HCT116 (cell line): Measurements from ENCODE around the gene LRRD1. TPM values are rescaled to one million over a fixed set of nuclear protein-coding genes. Genes with fewer than 3 reads are reported as not detected.

Experiments used
- ATAC-seq: fragments of 200-7000 bp; cut with Tn5 transposase; 2 replicates; pipeline ENCODE4 v1.9.1; 2020; ENCODE audit warnings: mild to moderate bottlenecking, moderate library complexity
- BruUV-seq: library from RNA; stranded (reverse); fragments of 400-500 nt; replicated peaks from 2 replicates; lab custom pipeline; 2021; lab: Mats Ljungman, UMichigan
- CTCF ChIA-PET: fragments of 300-600 bp; sonication (Branson Sonifier 250); formaldehyde crosslinking; loops from one replicate; lab custom pipeline; 2021; ENCODE audit warnings: antibody characterized with exemption; lab: Charles Lee
- POLR2A ChIA-PET: fragments of 300-600, 350-600 bp; sonication (Branson Sonifier 250); formaldehyde crosslinking; loops from one replicate; lab custom pipeline; 2021; ENCODE audit warnings: antibody characterized with exemption; lab: Charles Lee
- RAD21 ChIA-PET, 2 experiments: fragments of 300-600 bp; sonication (Branson Sonifier 250); formaldehyde crosslinking; loops; one replicate each; lab custom pipeline; 2023; ENCODE audit warnings: low total read pairs in 2 of 2; ENCODE audit not compliant: uncharacterized antibody in 2 of 2, unreplicated experiment in 2 of 2, low non-redundant PET in 1 of 2; lab: Charles Lee
- DNase-seq: peaks from one replicate; pipeline ENCODE4 v3.0.0-alpha.2; 2010; ENCODE audit warnings: low read depth, low spot score
- H2AFZ ChIP-seq: fragments of 200-600 bp; shearing (Covaris generic), sonication (generic); 2 replicates; pipeline ENCODE4 v1.6.1; 2017; ENCODE audit warnings: low read depth, mixed run types, mixed read lengths, antibody characterized with exemption, low read length; ENCODE audit not compliant: poor library complexity, severe bottlenecking
- H3K27ac ChIP-seq: 2 replicates; pipeline ENCODE4 v1.5.1; 2012; ENCODE audit warnings: low read depth, low read length
- H3K27me3 ChIP-seq: fragments of 200-600 bp; sonication (generic); 2 replicates; pipeline ENCODE4 v1.6.1; 2016; ENCODE audit warnings: mixed run types, low read length, mixed read lengths; ENCODE audit not compliant: insufficient read depth
- H3K36me3 ChIP-seq, 2 experiments: fragments of 200-500 bp in 1 of 2; fragments of 200-600 bp in 1 of 2; sonication (Bioruptor generic) in 1 of 2; sonication (generic) in 1 of 2; 2 replicates each; pipeline versions ENCODE4 v1.5.1 to v1.6.1; 2014 to 2016; ENCODE audit warnings: low read length in 2 of 2, inconsistent platforms in 1 of 2, mixed read lengths in 1 of 2, mixed run types in 1 of 2; ENCODE audit not compliant: insufficient read depth in 2 of 2, control insufficient read depth in 1 of 2
- H3K4me1 ChIP-seq, 2 experiments: fragments of 200-600 bp in 1 of 2; sonication (generic) in 1 of 2; 2 replicates each; pipeline versions ENCODE4 v1.5.1 to v1.6.1; 2012 to 2017; ENCODE audit warnings: low read length in 2 of 2, inconsistent platforms in 1 of 2, mild to moderate bottlenecking in 1 of 2, mixed read lengths in 1 of 2, mixed run types in 1 of 2, moderate library complexity in 1 of 2; ENCODE audit not compliant: insufficient read depth in 2 of 2, control insufficient read depth in 1 of 2
- H3K4me2 ChIP-seq: fragments of 200-600 bp; sonication (generic); 2 replicates; pipeline ENCODE4 v1.6.1; 2017; ENCODE audit warnings: mixed run types, low read length, mixed read lengths
- H3K4me3 ChIP-seq, 2 experiments: fragments of 200-600 bp in 1 of 2; sonication (generic) in 1 of 2; replicated peaks in 1 of 2; 2 replicates each; pipeline ENCODE4 v1.5.1; 2011 to 2016; ENCODE audit warnings: low read length in 2 of 2, control low read depth in 1 of 2, low read depth in 1 of 2, mild to moderate bottlenecking in 1 of 2, mixed read lengths in 1 of 2, mixed run types in 1 of 2
- H3K79me2 ChIP-seq: fragments of 200-600 bp; sonication (generic); 2 replicates; pipeline ENCODE4 v1.6.1; 2017; ENCODE audit warnings: mild to moderate bottlenecking, mixed run types, low read length, moderate library complexity, mixed read lengths; ENCODE audit not compliant: insufficient read depth
- H3K9ac ChIP-seq: fragments of 200-600 bp; sonication (generic); 2 replicates; pipeline ENCODE4 v1.6.1; 2016; ENCODE audit warnings: low read length, mixed read lengths
- H3K9me2 ChIP-seq: fragments of 200-600 bp; sonication (generic), shearing (Covaris generic); 2 replicates; pipeline ENCODE4 v1.6.1; 2017; ENCODE audit warnings: mixed run types, mild to moderate bottlenecking, moderate library complexity; ENCODE audit not compliant: insufficient read depth
- H3K9me3 ChIP-seq, 2 experiments: fragments of 200-500 bp in 1 of 2; fragments of 200-600 bp in 1 of 2; sonication (Bioruptor generic) in 1 of 2; sonication (generic) in 1 of 2; 2 replicates each; pipeline ENCODE4 v1.6.1; 2014 to 2017; ENCODE audit warnings: low read length in 2 of 2, mixed read lengths in 2 of 2, inconsistent platforms in 1 of 2, low read depth in 1 of 2, mild to moderate bottlenecking in 1 of 2, mixed run types in 1 of 2, moderate library complexity in 1 of 2; ENCODE audit not compliant: control insufficient read depth in 1 of 2, insufficient read depth in 1 of 2
- H4K20me1 ChIP-seq: fragments of 200-600 bp; sonication (generic), shearing (Covaris generic); 2 replicates; pipeline ENCODE4 v1.6.1; 2017; ENCODE audit warnings: mixed run types, mild to moderate bottlenecking, moderate library complexity; ENCODE audit not compliant: insufficient read depth
- CBX3 ChIP-seq: IDR thresholded peaks from 2 replicates; pipeline ENCODE4 v1.6.1; 2012; ENCODE audit warnings: low read depth
- CEBPB ChIP-seq: IDR thresholded peaks from 2 replicates; pipeline ENCODE4 v1.6.1; 2012; ENCODE audit warnings: low read depth
- CTCF ChIP-seq, 3 experiments: fragments of 200-600 bp in 1 of 3; sonication (generic) in 1 of 3; IDR thresholded peaks in 2 of 3; conservative IDR thresholded peaks in 1 of 3; 2 replicates each; pipeline ENCODE4 v1.5.1; 2012 to 2017; ENCODE audit warnings: low read depth in 2 of 3, low read length in 2 of 3, antibody characterized with exemption in 1 of 3, borderline replicate concordance in 1 of 3, control low read depth in 1 of 3, mild to moderate bottlenecking in 1 of 3, mixed read lengths in 1 of 3, mixed run types in 1 of 3, moderate library complexity in 1 of 3; ENCODE audit not compliant: insufficient read depth in 1 of 3
- EGR1 ChIP-seq: IDR thresholded peaks from 2 replicates; pipeline ENCODE4 v1.6.1; 2012; ENCODE audit warnings: low read depth
- EZH2phosphoT487 ChIP-seq: fragments of 200-600 bp; IDR thresholded peaks from 2 replicates; pipeline ENCODE4 v1.6.1; 2018; ENCODE audit warnings: antibody characterized with exemption, borderline replicate concordance
- FOSL1 ChIP-seq: IDR thresholded peaks from 2 replicates; pipeline ENCODE4 v1.6.1; 2012; ENCODE audit warnings: low read depth
- JUND ChIP-seq: IDR thresholded peaks from 2 replicates; pipeline ENCODE4 v1.6.1; 2012
- POLR2AphosphoS5 ChIP-seq: IDR thresholded peaks from 2 replicates; pipeline ENCODE4 v1.6.1; 2011; ENCODE audit warnings: mild to moderate bottlenecking, low read depth, low read length, moderate library complexity
- RAD21 ChIP-seq: IDR thresholded peaks from 2 replicates; pipeline ENCODE4 v1.6.1; 2012; ENCODE audit warnings: low read depth, mild to moderate bottlenecking
- SIN3A ChIP-seq: IDR thresholded peaks from 2 replicates; pipeline ENCODE4 v1.6.1; 2012; ENCODE audit warnings: low read depth
- SP1 ChIP-seq: IDR thresholded peaks from 2 replicates; pipeline ENCODE4 v1.6.1; 2012; ENCODE audit warnings: low read depth
- TCF7L2 ChIP-seq: IDR thresholded peaks from 2 replicates; pipeline ENCODE4 v1.7.0; 2011; ENCODE audit warnings: borderline replicate concordance, inconsistent platforms; ENCODE audit not compliant: insufficient read depth, insufficient read length; ENCODE audit errors: extremely low read depth
- YY1 ChIP-seq: IDR thresholded peaks from 2 replicates; pipeline ENCODE4 v1.6.1; 2011; ENCODE audit warnings: low read length, low read depth, moderate library complexity, mild to moderate bottlenecking; ENCODE audit not compliant: insufficient replicate concordance; ENCODE audit errors: extremely low read depth
- ZFX ChIP-seq: fragments of 450-650 bp; IDR thresholded peaks from 2 replicates; pipeline ENCODE4 v1.6.1; 2017
- ZNF274 ChIP-seq: fragments of 200-500 bp; sonication (Bioruptor generic); IDR thresholded peaks from 2 replicates; pipeline ENCODE4 v1.6.1; 2014; ENCODE audit warnings: mild to moderate bottlenecking, low read depth, low read length, inconsistent platforms
- intact Hi-C: fragments of 100-400 bp; cut with micrococcal nuclease; formaldehyde crosslinking; loops from 2 replicates; pipeline ENCODE4 v1.10.0; 2022
- total RNA-seq: library from RNA; stranded (reverse); gene quantifications from one replicate; pipeline ENCODE4 v1.2.1, GENCODE V29; 2021; ENCODE audit not compliant: unreplicated experiment
- TF ChIP-seq, protein P1 (sequence below): IDR thresholded peaks from 2 replicates; pipeline ENCODE4 v1.6.1; 2012; ENCODE audit warnings: low read depth
- TF ChIP-seq, protein P2 (sequence below): IDR thresholded peaks from 2 replicates; pipeline ENCODE4 v1.6.1; 2012
- TF ChIP-seq, protein P3 (sequence below): IDR thresholded peaks from 2 replicates; pipeline ENCODE4 v1.6.1; 2011; ENCODE audit warnings: mild to moderate bottlenecking, low read length, moderate library complexity; ENCODE audit not compliant: insufficient replicate concordance; ENCODE audit errors: extremely low read depth
- TF ChIP-seq, protein P4 (sequence below): IDR thresholded peaks from 2 replicates; pipeline ENCODE4 v1.6.1; 2012

LRRD1 gene
- total RNA-seq, 1 experiment from 2014 or later: not detected

DNA sequence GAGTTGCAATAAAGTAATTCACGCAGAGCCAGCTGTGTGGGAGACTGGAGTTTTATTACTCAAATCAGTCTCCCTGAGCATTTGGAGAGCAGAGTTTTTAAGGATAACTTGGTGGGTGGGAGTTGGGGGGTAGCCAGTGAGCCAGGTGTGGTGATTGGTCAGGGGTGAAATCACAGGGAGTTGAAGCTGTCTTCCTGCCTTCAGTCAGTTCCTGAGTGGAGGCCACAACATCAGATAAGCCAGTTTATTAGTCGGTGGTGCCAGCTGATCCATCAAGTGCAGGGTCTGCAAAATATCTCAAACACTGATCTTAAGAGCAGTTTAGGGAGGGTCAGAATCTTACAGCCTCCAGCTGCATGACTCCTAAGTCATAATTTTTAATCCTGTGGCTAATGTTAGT lies 41.4 kb downstream of the LRRD1 start:
- no peaks in the 10 kb centered on the region for H3K27me3 ChIP-seq
- H3K4me1 ChIP-seq: peaks cover 5 to 21% of the 10 kb centered on the region in 2 experiments; a peak in 2 of 4 replicates
- no peak overlapping the region for H3K4me3 ChIP-seq
- no peak for DNase-seq
- no peaks in the 10 kb centered on the region; the same call in 1 of the 2 replicates for H3K9me2 ChIP-seq
- H3K79me2 ChIP-seq: peaks cover 17% of the 10 kb centered on the region
- no peak overlapping the region for H3K27ac ChIP-seq
- intact Hi-C loops: no loop called here
- H4K20me1 ChIP-seq: no peaks in the 10 kb centered on the region; the same call in 1 of the 2 replicates
- no peak overlapping the region for H2AFZ ChIP-seq
- TF ChIP-seq YY1 (no peak), CEBPB (no peak), EZH2phosphoT487 (no peak), POLR2AphosphoS5 (no peak), EGR1 (no peak), TCF7L2 (no peak), RAD21 (no peak), SP1 (no peak), SIN3A (no peak), ZNF274 (no peak), ZFX (no peak), CBX3 (no peak), JUND (no peak), FOSL1 (no peak), CTCF (IDR thresholded peaks at IDR 0.05 in 2 of 3, conservative IDR thresholded peaks at IDR 0.05 in 1 of 3; ENCODE audit: borderline replicate concordance in 1 of 3, insufficient read depth in 1 of 3, low read depth in 2 of 3, low read length in 2 of 3) (no peak)
- TF ChIP-seq, protein P1, sequence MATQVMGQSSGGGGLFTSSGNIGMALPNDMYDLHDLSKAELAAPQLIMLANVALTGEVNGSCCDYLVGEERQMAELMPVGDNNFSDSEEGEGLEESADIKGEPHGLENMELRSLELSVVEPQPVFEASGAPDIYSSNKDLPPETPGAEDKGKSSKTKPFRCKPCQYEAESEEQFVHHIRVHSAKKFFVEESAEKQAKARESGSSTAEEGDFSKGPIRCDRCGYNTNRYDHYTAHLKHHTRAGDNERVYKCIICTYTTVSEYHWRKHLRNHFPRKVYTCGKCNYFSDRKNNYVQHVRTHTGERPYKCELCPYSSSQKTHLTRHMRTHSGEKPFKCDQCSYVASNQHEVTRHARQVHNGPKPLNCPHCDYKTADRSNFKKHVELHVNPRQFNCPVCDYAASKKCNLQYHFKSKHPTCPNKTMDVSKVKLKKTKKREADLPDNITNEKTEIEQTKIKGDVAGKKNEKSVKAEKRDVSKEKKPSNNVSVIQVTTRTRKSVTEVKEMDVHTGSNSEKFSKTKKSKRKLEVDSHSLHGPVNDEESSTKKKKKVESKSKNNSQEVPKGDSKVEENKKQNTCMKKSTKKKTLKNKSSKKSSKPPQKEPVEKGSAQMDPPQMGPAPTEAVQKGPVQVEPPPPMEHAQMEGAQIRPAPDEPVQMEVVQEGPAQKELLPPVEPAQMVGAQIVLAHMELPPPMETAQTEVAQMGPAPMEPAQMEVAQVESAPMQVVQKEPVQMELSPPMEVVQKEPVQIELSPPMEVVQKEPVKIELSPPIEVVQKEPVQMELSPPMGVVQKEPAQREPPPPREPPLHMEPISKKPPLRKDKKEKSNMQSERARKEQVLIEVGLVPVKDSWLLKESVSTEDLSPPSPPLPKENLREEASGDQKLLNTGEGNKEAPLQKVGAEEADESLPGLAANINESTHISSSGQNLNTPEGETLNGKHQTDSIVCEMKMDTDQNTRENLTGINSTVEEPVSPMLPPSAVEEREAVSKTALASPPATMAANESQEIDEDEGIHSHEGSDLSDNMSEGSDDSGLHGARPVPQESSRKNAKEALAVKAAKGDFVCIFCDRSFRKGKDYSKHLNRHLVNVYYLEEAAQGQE: no peak
- TF ChIP-seq, protein P2, sequence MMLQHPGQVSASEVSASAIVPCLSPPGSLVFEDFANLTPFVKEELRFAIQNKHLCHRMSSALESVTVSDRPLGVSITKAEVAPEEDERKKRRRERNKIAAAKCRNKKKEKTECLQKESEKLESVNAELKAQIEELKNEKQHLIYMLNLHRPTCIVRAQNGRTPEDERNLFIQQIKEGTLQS: no peak
- TF ChIP-seq, protein P3, sequence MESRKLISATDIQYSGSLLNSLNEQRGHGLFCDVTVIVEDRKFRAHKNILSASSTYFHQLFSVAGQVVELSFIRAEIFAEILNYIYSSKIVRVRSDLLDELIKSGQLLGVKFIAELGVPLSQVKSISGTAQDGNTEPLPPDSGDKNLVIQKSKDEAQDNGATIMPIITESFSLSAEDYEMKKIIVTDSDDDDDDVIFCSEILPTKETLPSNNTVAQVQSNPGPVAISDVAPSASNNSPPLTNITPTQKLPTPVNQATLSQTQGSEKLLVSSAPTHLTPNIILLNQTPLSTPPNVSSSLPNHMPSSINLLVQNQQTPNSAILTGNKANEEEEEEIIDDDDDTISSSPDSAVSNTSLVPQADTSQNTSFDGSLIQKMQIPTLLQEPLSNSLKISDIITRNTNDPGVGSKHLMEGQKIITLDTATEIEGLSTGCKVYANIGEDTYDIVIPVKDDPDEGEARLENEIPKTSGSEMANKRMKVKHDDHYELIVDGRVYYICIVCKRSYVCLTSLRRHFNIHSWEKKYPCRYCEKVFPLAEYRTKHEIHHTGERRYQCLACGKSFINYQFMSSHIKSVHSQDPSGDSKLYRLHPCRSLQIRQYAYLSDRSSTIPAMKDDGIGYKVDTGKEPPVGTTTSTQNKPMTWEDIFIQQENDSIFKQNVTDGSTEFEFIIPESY: no peak
- TF ChIP-seq, protein P4, sequence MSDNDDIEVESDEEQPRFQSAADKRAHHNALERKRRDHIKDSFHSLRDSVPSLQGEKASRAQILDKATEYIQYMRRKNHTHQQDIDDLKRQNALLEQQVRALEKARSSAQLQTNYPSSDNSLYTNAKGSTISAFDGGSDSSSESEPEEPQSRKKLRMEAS: no peak
- TF ChIP-seq, all 23 proteins: peak for 0
- ChIA-PET POLR2A (no interaction called here), CTCF (interaction anchor here (1.6 kb wide), 1 partner anchor 310 kb away, joined by 5 read pairs; the partner anchor contains the start of gene GATAD1), RAD21 (no interaction called here)
- H3K9me3 ChIP-seq: no peaks in the 10 kb centered on the region
- H3K4me2 ChIP-seq: no peak overlapping the region
- no peaks in the 10 kb centered on the region for H3K36me3 ChIP-seq
- ATAC-seq: no peak
- no peak overlapping the region for H3K9ac ChIP-seq
- no TSS peak for BruUV-seq
